Activated CD4-positive, alpha-beta T cell treated with anti-CD3 and anti-CD28 coated beads, Interleukin-2, amount 50 U/mL, for 48 hours (primary cell): ENCODE data around the gene PCDHGB2.
"Not testable (repeated sequence)": the region's sequence is repeated elsewhere in the genome, so short reads cannot be mapped to it uniquely, and the experiment has no call there.

Experiments
- DNase-seq, 2 experiments: peaks; one replicate each; pipeline ENCODE4 v3.0.0-alpha.2; 2020

PCDHGB2 gene

GRCh38 chr5:141359790-141360426 is at the start of gene PCDHGB2:
PCDHGB2 (plus strand) TSS chr5:141359994; CDS start chr5:141360136, 142 bp downstream.
- no peak for DNase-seq

DNA sequence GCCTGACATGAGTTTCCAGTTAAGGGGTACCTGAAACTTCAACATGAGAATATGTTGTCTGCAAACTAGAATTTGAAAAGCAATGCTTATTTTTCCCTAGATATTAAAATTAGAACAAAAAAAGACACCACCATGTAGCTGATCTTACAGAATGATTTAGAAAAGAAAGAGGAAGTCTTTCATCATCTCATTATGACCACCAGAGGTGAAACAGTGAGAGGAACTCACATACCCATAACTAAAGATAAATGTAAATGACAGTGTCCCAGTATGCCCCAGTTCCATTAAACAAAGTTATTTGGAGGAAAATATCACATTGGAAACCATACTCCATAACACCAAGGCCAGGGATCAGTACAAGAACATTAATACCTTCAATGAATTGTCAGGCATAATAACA is 46.1 kb upstream of the PCDHGB2 start:
- DNase-seq, result no peak

DNA sequence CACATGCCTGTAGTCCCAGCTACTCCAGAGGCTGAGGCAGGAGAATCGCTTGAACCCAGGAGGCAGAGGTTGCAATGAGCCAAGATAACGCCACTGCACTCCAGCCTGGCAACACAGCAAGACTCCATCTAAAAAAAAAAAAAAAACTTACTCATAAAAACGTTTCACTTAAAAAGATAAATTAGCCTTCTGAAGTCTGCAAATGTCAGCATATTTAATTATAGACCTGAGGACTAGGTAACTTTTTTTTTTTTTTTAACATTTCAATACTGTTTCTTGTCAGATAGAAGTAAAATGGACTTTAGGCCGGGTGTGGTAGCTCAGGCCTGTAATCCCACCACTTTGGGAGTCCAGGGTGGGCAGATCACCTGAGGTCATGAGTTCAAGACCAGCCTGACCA is 42.8 kb upstream of the PCDHGB2 start:
- DNase-seq, result not testable (repeated sequence)

GRCh38 chr5:141319202-141319601 is 40.6 kb upstream of the PCDHGB2 start:
- DNase-seq, result no peak

DNA sequence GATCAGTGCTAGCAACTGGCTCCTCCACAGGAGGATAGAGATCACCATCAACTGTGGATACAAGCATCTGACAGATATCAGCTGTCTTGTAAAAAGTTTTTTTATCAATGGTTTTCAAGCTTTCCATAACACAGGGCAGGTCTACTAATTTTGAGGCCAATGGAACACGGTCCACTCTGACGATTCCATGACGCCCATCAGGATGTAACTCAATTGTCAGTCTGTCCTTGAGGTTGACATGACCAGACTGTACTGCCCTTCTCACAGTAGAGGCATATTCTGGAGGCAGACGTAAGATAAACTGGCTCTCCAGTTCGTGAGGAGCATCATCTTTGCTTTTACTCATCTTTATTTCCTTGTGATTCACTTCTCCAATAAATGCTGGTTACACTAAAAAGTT is 40.1 kb upstream of the PCDHGB2 start:
- DNase-seq, result no peak

GRCh38 chr5:141320225-141321169 is 39.3 kb upstream of the PCDHGB2 start, which contains the start of gene TAF7:
TAF7 (minus strand) TSS chr5:141320784; CDS start chr5:141320044, 740 bp downstream.
- DNase-seq, result peak; percentile 91 to 92

GRCh38 chr5:141322261-141322660 is 37.5 kb upstream of the PCDHGB2 start:
- DNase-seq, result no peak

GRCh38 chr5:141326088-141326854 is 33.5 kb upstream of the PCDHGB2 start:
- DNase-seq, result peak; percentile 67 to 69

DNA sequence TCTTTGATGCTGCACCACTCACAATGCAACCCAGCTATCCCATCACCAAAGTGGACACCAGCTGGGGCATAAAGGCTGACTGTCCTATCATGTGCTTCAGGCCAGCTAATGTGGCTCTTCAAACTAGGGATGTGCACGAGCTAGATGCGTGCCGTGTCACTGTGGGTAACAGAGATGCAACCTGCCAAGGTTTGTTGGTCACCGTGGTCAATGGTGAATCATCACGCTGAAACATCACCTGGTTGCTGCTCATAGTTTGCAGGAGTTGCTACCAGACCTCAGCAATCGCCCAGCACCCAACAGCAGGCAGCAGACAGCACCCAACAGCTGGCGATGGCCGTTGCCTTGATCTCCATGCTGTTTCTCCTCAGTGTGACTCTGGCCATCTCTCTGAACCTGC is 31.6 kb upstream of the PCDHGB2 start:
- DNase-seq, result no peak

GRCh38 chr5:141330299-141331080 is 29.3 kb upstream of the PCDHGB2 start, which contains the start of gene PCDHGA1:
PCDHGA1 (plus strand) TSS chr5:141330514.
- DNase-seq, result no peak

- DNase-seq, result not testable (repeated sequence)
These were observed 27.2 kb upstream of the PCDHGB2 start for GRCh38 chr5:141332571-141332970.

GRCh38 chr5:141338538-141339306 is 21.1 kb upstream of the PCDHGB2 start, which contains the start of gene PCDHGA2:
PCDHGA2 (plus strand) TSS chr5:141338760.
- DNase-seq, result no peak

DNA sequence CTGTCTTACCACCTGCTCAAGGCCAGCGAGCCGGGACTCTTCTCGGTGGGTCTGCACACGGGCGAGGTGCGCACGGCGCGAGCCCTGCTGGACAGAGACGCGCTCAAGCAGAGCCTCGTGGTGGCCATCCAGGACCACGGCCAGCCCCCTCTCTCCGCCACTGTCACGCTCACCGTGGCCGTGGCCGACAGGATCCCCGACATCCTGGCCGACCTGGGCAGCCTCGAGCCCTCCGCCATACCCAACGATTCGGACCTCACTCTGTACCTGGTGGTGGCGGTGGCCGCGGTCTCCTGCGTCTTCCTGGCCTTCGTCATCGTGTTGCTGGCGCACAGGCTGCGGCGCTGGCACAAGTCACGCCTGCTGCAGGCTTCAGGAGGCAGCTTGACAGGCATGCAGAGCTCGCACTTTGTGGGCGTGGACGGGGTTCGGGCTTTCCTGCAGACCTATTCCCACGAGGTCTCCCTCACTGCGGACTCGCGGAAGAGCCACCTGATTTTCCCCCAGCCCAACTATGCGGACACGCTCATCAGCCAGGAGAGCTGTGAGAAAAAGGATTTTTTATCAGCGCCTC is 18.9 kb upstream of the PCDHGB2 start:
- not testable (repeated sequence) for DNase-seq

DNA sequence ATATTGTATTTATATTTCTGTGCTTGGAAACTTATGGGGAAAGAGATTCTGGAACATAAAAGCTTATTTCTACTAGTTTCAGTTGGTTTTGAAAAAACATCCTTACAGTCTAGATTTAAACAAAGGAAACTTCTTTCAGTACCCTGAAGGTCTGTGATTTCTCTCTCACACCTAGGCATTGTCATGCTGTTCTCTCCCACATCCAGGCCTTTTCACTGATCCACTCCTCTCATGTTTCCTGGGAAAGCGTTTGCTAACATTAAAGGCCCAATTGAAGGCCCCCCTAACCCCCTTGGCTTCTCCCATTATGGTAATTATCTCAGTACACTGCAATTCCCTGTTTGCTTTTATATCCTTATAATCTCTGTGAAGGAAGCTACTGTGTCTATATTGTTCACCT is 17.0 kb upstream of the PCDHGB2 start:
- no peak for DNase-seq

DNA sequence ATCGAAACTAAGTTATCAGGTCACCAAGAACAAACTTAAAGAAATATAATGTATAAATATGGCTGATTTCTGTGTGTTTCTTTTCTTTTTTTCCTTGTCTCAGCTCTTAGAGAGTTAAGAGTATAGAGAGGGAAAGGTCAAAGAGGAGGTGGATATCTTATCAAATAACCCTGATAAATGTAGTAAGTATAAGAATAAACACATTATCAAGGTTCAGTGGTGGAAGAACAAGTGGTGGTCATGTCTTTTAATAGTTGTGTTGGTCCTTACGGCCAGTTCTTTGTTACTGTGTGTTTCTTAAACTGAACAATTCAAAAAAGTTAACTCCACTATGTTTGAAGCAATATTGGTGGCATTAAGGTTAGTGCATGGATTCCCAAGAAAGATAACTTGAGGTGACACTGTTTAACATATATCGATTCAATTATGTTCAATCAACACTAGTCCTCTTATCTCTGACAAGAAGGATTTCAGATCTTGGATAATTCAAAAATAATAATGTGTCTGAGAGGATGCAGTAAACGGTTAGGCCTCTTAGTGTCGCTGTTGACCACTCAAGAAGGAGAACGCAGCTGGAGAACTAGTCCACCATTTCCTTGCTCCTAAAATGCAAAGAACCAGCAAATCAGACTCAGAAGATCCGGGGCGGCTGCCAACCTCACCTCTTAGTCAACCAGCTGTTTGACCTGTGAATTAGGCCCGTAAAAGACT is 16.4 kb upstream of the PCDHGB2 start, which contains the start of gene PCDHGA3:
Gene PCDHGA3 (plus strand): TSS at position 588 of the 711 bp plus-strand sequence. CDS start 205 bp downstream, outside the sequence.
- no peak for DNase-seq

DNA sequence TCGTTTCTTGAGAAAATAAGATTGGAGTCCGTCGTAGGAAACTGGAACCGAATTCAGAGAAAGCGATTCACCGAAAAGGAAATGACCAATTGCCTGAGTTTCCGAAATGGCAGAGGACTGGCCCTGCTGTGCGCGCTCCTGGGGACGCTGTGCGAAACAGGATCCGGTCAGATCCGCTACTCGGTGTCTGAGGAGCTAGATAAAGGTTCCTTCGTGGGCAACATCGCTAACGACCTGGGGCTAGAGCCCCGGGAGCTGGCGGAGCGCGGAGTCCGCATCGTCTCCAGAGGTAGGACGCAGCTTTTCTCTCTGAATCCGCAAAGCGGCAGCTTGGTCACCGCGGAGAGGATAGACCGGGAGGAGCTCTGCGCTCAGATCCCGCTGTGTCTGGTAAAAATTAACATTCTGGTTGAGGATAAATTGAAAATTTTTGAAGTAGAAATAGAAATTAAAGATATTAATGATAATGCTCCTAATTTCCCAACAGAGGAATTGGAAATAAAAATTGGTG is 15.8 kb upstream of the PCDHGB2 start:
- DNase-seq, result no peak

DNA sequence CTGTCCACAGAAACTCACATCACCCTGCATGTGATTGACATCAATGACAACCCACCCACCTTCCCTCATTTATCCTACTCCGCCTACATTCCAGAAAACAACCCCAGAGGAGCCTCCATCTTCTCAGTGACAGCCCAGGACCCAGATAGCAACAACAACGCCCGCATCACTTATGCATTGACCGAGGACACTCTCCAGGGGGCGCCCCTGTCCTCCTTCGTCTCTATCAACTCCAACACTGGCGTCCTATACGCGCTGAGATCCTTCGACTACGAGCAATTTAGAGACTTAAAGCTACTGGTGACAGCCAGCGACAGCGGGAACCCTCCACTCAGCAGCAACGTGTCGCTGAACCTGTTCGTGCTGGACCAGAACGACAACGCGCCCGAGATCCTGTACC is 14.5 kb upstream of the PCDHGB2 start:
- no peak for DNase-seq

DNA sequence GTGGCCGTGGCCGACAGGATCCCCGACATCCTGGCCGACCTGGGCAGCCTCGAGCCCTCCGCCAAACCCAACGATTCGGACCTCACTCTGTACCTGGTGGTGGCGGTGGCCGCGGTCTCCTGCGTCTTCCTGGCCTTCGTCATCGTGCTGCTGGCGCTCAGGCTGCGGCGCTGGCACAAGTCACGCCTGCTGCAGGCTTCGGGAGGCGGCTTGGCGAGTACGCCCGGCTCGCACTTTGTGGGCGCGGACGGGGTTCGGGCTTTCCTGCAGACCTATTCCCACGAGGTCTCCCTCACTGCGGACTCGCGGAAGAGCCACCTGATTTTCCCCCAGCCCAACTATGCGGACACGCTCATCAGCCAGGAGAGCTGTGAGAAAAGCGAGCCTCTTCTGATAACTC is 13.8 kb upstream of the PCDHGB2 start:
- not testable (repeated sequence) for DNase-seq

DNA sequence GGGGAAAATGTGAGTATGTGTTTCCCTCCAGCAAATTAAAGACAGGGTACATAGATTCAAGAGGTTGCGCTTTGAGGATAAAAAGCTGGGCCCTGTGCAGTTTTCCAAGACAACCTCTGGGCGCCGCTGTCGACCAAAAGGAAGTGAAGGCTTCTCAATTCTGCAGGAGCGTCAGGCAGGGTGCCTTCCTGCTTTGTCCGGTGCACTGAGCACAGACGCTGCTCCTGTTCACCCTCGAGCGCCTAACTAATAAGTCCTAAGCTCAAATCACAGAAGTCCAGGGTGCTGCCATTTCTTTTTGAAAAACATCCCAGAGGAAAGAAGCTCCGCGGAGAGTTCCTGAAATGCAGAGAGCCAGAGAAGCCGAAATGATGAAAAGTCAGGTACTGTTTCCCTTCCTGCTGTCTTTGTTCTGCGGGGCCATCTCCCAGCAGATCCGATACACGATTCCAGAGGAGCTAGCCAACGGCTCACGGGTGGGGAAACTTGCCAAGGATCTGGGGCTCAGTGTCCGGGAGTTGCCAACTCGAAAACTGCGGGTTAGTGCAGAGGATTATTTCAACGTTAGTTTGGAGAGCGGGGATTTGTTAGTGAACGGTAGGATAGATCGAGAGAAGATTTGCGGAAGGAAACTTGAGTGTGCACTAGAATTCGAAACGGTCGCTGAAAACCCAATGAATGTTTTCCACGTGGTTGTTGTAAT is 9.7 kb upstream of the PCDHGB2 start, which contains the start of gene PCDHGB1:
Gene PCDHGB1 (plus strand): TSS at position 183 of the 703 bp plus-strand sequence. CDS start 162 bp downstream, at position 345.
- peak; percentile 24 to 41 for DNase-seq
